HL-60 (cell line): ENCODE measurements around the gene LCOR.

Experiments used
- DNase-seq, 2 experiments: peaks; one replicate each; pipeline ENCODE4 v3.0.0-alpha.2; 2010 to 2020; ENCODE audit warnings: low read depth in 1 of 2, low spot score in 1 of 2
- H3K27ac ChIP-seq: fragments of 250-450 bp; sonication (Bioruptor Pico); replicated peaks from 2 replicates; pipeline ENCODE4 v1.5.1; 2020; ENCODE audit warnings: mild to moderate bottlenecking, moderate library complexity
- H3K27me3 ChIP-seq: fragments of 250-450 bp; sonication (Bioruptor Pico); 2 replicates; pipeline ENCODE4 v1.5.1; 2021; ENCODE audit warnings: mild to moderate bottlenecking, moderate library complexity; ENCODE audit not compliant: insufficient read depth, poor library complexity, severe bottlenecking
- H3K4me3 ChIP-seq: replicated peaks from 2 replicates; pipeline ENCODE4 v1.5.1; 2011; ENCODE audit warnings: mild to moderate bottlenecking, control low read depth, low read length; ENCODE audit not compliant: insufficient read depth
- GABPA ChIP-seq: IDR thresholded peaks from 2 replicates; pipeline ENCODE4 v1.6.1; 2012; ENCODE audit warnings: low read depth
- POLR2AphosphoS5 ChIP-seq: IDR thresholded peaks from 2 replicates; pipeline ENCODE4 v1.6.1; 2012; ENCODE audit warnings: low read depth
- SPI1 ChIP-seq: IDR thresholded peaks from 2 replicates; pipeline ENCODE4 v1.6.1; 2012; ENCODE audit warnings: low read depth, mild to moderate bottlenecking, borderline replicate concordance
- TF ChIP-seq, protein P1 (sequence below): IDR thresholded peaks from one replicate; pipeline ENCODE4 v1.5.1; 2011; ENCODE audit warnings: low read length, control low read depth, inconsistent platforms; ENCODE audit not compliant: insufficient read depth
- TF ChIP-seq, protein P2 (sequence below): IDR thresholded peaks from 2 replicates; pipeline ENCODE4 v1.6.1; 2012; ENCODE audit warnings: low read depth; ENCODE audit not compliant: insufficient replicate concordance

The LCOR gene

DNA sequence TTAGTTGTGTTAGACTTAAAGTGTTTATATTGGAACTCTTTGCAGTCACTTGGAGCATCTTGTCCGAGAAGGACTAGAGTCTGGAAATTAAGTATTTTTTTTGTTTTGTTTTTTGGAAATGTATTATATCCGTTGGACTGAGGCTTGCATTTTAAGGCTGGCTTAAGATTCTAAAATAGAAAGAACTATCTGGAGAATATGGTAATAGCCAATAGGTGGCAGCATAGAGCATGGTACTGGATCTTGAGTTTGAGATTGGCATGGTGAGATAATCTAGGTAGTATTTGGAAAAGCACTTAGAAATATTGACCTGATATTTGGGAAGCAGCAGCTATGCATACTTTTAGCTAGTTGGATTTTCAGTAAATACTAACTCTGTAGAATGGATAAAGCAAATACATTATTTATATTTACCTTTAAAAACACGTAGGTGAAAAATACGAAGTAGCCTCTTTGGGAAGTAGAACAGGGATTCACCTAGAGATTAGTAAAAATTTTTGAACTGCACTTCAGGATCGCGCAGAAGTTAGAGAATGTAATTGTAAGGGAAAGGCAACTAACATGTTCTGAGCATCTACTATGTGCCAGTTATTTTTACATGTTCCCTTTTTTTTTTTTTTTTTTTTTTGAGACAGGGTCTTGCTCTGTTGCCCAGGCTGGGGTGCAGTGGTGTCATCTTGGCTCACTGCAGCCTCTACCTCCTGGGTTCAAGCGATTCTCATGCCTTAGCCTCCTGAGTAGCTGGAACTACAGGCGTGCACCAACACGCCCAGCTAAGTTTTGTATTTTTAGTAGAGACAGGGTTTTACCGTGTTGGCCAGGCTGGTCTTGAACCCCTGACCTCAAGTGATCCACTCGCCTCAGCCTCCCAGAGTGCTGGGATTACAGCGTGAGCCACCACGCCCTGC lies 78.6 kb downstream of the LCOR start:
- DNase-seq: peak in 1 of 2 experiments; percentile 27
- Histone ChIP-seq H3K4me3 (no peak overlapping the region), H3K27me3 (no peaks in the 10 kb centered on the region), H3K27ac (no peak overlapping the region)
- TF ChIP-seq POLR2AphosphoS5 (no peak), SPI1 (no peak), GABPA (no peak)
- TF ChIP-seq, protein P1, sequence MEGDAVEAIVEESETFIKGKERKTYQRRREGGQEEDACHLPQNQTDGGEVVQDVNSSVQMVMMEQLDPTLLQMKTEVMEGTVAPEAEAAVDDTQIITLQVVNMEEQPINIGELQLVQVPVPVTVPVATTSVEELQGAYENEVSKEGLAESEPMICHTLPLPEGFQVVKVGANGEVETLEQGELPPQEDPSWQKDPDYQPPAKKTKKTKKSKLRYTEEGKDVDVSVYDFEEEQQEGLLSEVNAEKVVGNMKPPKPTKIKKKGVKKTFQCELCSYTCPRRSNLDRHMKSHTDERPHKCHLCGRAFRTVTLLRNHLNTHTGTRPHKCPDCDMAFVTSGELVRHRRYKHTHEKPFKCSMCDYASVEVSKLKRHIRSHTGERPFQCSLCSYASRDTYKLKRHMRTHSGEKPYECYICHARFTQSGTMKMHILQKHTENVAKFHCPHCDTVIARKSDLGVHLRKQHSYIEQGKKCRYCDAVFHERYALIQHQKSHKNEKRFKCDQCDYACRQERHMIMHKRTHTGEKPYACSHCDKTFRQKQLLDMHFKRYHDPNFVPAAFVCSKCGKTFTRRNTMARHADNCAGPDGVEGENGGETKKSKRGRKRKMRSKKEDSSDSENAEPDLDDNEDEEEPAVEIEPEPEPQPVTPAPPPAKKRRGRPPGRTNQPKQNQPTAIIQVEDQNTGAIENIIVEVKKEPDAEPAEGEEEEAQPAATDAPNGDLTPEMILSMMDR: peak; percentile 33
- TF ChIP-seq, protein P2, sequence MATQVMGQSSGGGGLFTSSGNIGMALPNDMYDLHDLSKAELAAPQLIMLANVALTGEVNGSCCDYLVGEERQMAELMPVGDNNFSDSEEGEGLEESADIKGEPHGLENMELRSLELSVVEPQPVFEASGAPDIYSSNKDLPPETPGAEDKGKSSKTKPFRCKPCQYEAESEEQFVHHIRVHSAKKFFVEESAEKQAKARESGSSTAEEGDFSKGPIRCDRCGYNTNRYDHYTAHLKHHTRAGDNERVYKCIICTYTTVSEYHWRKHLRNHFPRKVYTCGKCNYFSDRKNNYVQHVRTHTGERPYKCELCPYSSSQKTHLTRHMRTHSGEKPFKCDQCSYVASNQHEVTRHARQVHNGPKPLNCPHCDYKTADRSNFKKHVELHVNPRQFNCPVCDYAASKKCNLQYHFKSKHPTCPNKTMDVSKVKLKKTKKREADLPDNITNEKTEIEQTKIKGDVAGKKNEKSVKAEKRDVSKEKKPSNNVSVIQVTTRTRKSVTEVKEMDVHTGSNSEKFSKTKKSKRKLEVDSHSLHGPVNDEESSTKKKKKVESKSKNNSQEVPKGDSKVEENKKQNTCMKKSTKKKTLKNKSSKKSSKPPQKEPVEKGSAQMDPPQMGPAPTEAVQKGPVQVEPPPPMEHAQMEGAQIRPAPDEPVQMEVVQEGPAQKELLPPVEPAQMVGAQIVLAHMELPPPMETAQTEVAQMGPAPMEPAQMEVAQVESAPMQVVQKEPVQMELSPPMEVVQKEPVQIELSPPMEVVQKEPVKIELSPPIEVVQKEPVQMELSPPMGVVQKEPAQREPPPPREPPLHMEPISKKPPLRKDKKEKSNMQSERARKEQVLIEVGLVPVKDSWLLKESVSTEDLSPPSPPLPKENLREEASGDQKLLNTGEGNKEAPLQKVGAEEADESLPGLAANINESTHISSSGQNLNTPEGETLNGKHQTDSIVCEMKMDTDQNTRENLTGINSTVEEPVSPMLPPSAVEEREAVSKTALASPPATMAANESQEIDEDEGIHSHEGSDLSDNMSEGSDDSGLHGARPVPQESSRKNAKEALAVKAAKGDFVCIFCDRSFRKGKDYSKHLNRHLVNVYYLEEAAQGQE: no peak

DNA sequence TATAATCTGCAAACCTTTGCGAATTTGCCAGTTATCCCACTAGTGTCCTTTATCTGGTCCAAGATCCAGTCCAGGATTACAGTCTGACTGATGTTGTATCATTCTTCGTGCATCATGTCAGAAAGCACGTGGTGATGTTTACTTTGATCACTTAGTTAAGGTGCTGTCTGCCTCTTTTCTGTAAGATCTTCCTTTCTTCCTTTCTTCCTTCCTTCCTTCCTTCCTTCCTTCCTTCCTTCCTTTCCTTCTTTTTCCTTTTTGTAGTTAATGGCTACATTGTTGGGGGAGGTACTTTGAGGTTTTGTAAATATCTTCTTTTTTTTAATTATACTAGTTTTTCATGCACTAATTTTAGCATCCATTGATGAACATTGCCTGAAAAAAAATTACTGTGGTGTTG lies 80.3 kb downstream of the LCOR start:
- no peak for DNase-seq
- H3K27ac ChIP-seq: no peak overlapping the region
- H3K27me3 ChIP-seq: no peaks in the 10 kb centered on the region
- no peak overlapping the region for H3K4me3 ChIP-seq
- TF ChIP-seq, protein P1: no peak
- TF ChIP-seq GABPA: no peak
- TF ChIP-seq, protein P2: no peak
- no peak for TF ChIP-seq POLR2AphosphoS5
- TF ChIP-seq SPI1: no peak

DNA sequence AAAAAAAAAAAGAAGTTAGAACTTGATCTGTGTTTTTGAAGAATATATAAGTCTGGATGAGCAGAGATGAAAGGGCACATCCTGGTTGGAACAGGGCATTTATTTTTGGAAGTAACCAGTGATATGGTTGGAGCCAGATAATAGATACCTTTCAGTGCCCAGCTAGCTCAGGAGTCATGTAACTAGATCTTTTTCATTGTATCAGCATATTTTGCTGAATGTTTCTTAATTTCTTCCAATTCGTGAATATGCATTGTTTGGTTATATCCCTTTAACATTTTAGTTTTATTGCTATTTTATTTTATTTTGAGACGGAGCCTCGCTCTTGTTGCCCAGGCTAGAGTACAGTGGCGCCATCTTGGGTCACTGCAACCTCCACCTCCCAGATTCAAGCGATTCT lies 81.8 kb downstream of the LCOR start:
- no peak overlapping the region for H3K4me3 ChIP-seq
- DNase-seq: no peak
- TF ChIP-seq POLR2AphosphoS5 (no peak), GABPA (no peak), SPI1 (no peak)
- TF ChIP-seq, protein P1: no peak
- TF ChIP-seq, protein P2: no peak
- H3K27ac ChIP-seq: no peak overlapping the region
- H3K27me3 ChIP-seq: no peaks in the 10 kb centered on the region
